ENCODE results near the gene HARS2. TPM values are rescaled to one million over a fixed set of nuclear protein-coding genes. Genes with fewer than 3 reads are reported as not detected.

The HARS2 gene
- total RNA-seq (2022; extraction: Qiagen RNA extraction; ENCODE audit: low read depth): 37.0 to 41.3 TPM (median 39.9 TPM) in 5 replicates

GRCh38 chr5:140690941-140691924 lies at the start of gene HARS2, which contains the start of gene HARS1:
Gene HARS2, plus strand, starts transcription at chr5:140691455. Its CDS starts 194 bp downstream, at chr5:140691649.
Gene HARS1, minus strand, starts transcription at chr5:140691370. Its CDS starts 66 bp downstream, at chr5:140691304.

GRCh38 chr5:140664359-140665119 lies 26.7 kb upstream of the HARS2 start, which contains the start of gene WDR55:
Gene WDR55, plus strand, starts transcription at chr5:140664904. Its CDS starts 9 bp downstream, at chr5:140664913.

GRCh38 chr5:140673187-140673976 lies 17.9 kb upstream of the HARS2 start, which contains the start of gene DND1:
Gene DND1, minus strand, starts transcription at chr5:140673576. Its CDS starts 34 bp downstream, at chr5:140673542.

GRCh38 chr5:140700177-140701144 lies 9.2 kb downstream of the HARS2 start, which contains the start of gene ZMAT2:
Gene ZMAT2, plus strand, starts transcription at chr5:140700447. Its CDS starts 14 bp downstream, at chr5:140700461.

Other genes starting within 250 kb of the HARS2 start
- gene EIF4EBP3, start 143.8 kb upstream of the HARS2 start, total RNA-seq (2022; extraction: Qiagen RNA extraction; ENCODE audit: low read depth): 1.8 to 3.2 TPM (median 2.2 TPM) in 5 replicates
- gene SRA1, start 134.0 kb upstream of the HARS2 start, total RNA-seq (2022; extraction: Qiagen RNA extraction; ENCODE audit: low read depth): 41.1 to 48.2 TPM (median 44.5 TPM) in 5 replicates
- gene APBB3, start 126.9 kb upstream of the HARS2 start, total RNA-seq (2022; extraction: Qiagen RNA extraction; ENCODE audit: low read depth): 5.6 to 8.6 TPM (median 8.0 TPM) in 5 replicates
- gene SLC35A4, start 126.6 kb upstream of the HARS2 start, total RNA-seq (2022; extraction: Qiagen RNA extraction; ENCODE audit: low read depth): 58.2 to 89.0 TPM (median 76.8 TPM) in 5 replicates
- 3.0 to 5.1 TPM (median 4.5 TPM) in 5 replicates for gene CD14, start 58.3 kb upstream of the HARS2 start, total RNA-seq (2022; extraction: Qiagen RNA extraction; ENCODE audit: low read depth)
- gene TMCO6, start 52.0 kb upstream of the HARS2 start, total RNA-seq (2022; extraction: Qiagen RNA extraction; ENCODE audit: low read depth): 8.7 to 15.2 TPM (median 13.7 TPM) in 5 replicates
- gene NDUFA2, start 43.8 kb upstream of the HARS2 start, total RNA-seq (2022; extraction: Qiagen RNA extraction; ENCODE audit: low read depth): 104 to 122 TPM (median 115 TPM) in 5 replicates
- gene IK, start 43.6 kb upstream of the HARS2 start, total RNA-seq (2022; extraction: Qiagen RNA extraction; ENCODE audit: low read depth): 90.7 to 127 TPM (median 98.8 TPM) in 5 replicates
- 24.2 to 33.0 TPM (median 30.9 TPM) in 5 replicates for gene WDR55, start 26.6 kb upstream of the HARS2 start, total RNA-seq (2022; extraction: Qiagen RNA extraction; ENCODE audit: low read depth)
- gene DND1, start 17.9 kb upstream of the HARS2 start, total RNA-seq (2022; extraction: Qiagen RNA extraction; ENCODE audit: low read depth): 0.33 to 1.1 TPM (median 0.86 TPM) in 5 replicates
- 76.7 to 87.7 TPM (median 80.0 TPM) in 5 replicates for gene HARS1, start 85 bp upstream of the HARS2 start, total RNA-seq (2022; extraction: Qiagen RNA extraction; ENCODE audit: low read depth)
- 85.3 to 156 TPM (median 99.6 TPM) in 5 replicates for gene ZMAT2, start 9.0 kb downstream of the HARS2 start, total RNA-seq (2022; extraction: Qiagen RNA extraction; ENCODE audit: low read depth)
- 0.14 to 0.48 TPM (median 0.19 TPM) in 5 replicates for gene PCDHA1, start 94.7 kb downstream of the HARS2 start, total RNA-seq (2022; extraction: Qiagen RNA extraction; ENCODE audit: low read depth)
- 0.14 TPM in 1 of 5 replicates, not detected in the others for gene PCDHA2, start 103.4 kb downstream of the HARS2 start, total RNA-seq (2022; extraction: Qiagen RNA extraction; ENCODE audit: low read depth)
- gene PCDHA3, start 109.6 kb downstream of the HARS2 start, total RNA-seq (2022; extraction: Qiagen RNA extraction; ENCODE audit: low read depth): 0.68 to 1.2 TPM (median 1.0 TPM) in 5 replicates
- 0.95 to 2.0 TPM (median 1.8 TPM) in 5 replicates for gene PCDHA4, start 115.6 kb downstream of the HARS2 start, total RNA-seq (2022; extraction: Qiagen RNA extraction; ENCODE audit: low read depth)
- 0.59 to 0.91 TPM (median 0.69 TPM) in 5 replicates for gene PCDHA5, start 130.2 kb downstream of the HARS2 start, total RNA-seq (2022; extraction: Qiagen RNA extraction; ENCODE audit: low read depth)
- gene PCDHA6, start 136.5 kb downstream of the HARS2 start, total RNA-seq (2022; extraction: Qiagen RNA extraction; ENCODE audit: low read depth): 0.04 to 0.12 TPM (median 0.12 TPM) in 3 of 5 replicates, not detected in the others
- 0.06 to 0.21 TPM (median 0.13 TPM) in 5 replicates for gene PCDHA7, start 142.8 kb downstream of the HARS2 start, total RNA-seq (2022; extraction: Qiagen RNA extraction; ENCODE audit: low read depth)
- gene PCDHA8, start 149.7 kb downstream of the HARS2 start, total RNA-seq (2022; extraction: Qiagen RNA extraction; ENCODE audit: low read depth): 0.05 TPM in 1 of 5 replicates, not detected in the others
- gene PCDHA9, start 156.9 kb downstream of the HARS2 start, total RNA-seq (2022; extraction: Qiagen RNA extraction; ENCODE audit: low read depth): 0.04 TPM in 1 of 5 replicates, not detected in the others
- gene PCDHA10, start 164.4 kb downstream of the HARS2 start, total RNA-seq (2022; extraction: Qiagen RNA extraction; ENCODE audit: low read depth): 0.02 to 0.11 TPM in 2 of 5 replicates, not detected in the others
- gene PCDHA11, start 177.5 kb downstream of the HARS2 start, total RNA-seq (2022; extraction: Qiagen RNA extraction; ENCODE audit: low read depth): 0.04 to 0.20 TPM (median 0.08 TPM) in 5 replicates
- gene PCDHA12, start 183.9 kb downstream of the HARS2 start, total RNA-seq (2022; extraction: Qiagen RNA extraction; ENCODE audit: low read depth): 2.1 to 3.6 TPM (median 2.7 TPM) in 5 replicates
- 0.06 to 0.11 TPM (median 0.08 TPM) in 3 of 5 replicates, not detected in the others for gene PCDHA13, start 190.7 kb downstream of the HARS2 start, total RNA-seq (2022; extraction: Qiagen RNA extraction; ENCODE audit: low read depth)
- gene PCDHAC1, start 234.8 kb downstream of the HARS2 start, total RNA-seq (2022; extraction: Qiagen RNA extraction; ENCODE audit: low read depth): 1.8 to 2.7 TPM (median 2.0 TPM) in 5 replicates